Measurements from ENCODE around the gene EIF2B5.

The EIF2B5 gene

GRCh38 chr3:184164648-184165330, 29.6 kb downstream of the EIF2B5 start:
- H4K20me1 ChIP-seq (ENCODE audit: insufficient read depth, low read length, poor library complexity, severe bottlenecking), result peaks cover 14% of the 10 kb centered on the region
- no peaks in the 10 kb centered on the region for H3F3A ChIP-seq (ENCODE audit: low read depth)
- H3K9me3 ChIP-seq (ENCODE audit: insufficient read depth, low read depth, low read length), result no peaks in the 10 kb centered on the region
- H3K9ac ChIP-seq (ENCODE audit: low read depth, low read length, poor library complexity, severe bottlenecking), result no peak overlapping the region
- peaks cover 13% of the 10 kb centered on the region for H3K4me1 ChIP-seq (ENCODE audit: insufficient read depth, low read length, poor library complexity, severe bottlenecking)
- no peak for TF ChIP-seq CTCF (conservative IDR thresholded peaks at IDR 0.05; ENCODE audit: low read length)
- no peak for TF ChIP-seq EZH2phosphoT487 (IDR thresholded peaks at IDR 0.05; ENCODE audit: borderline replicate concordance)
- H3K79me2 ChIP-seq (ENCODE audit: insufficient read depth, low read length), result peaks cover 39% of the 10 kb centered on the region
- H2AFZ ChIP-seq (ENCODE audit: low read length), result no peak overlapping the region
- H3K4me2 ChIP-seq (ENCODE audit: low read depth, low read length, poor library complexity, severe bottlenecking), result no peak overlapping the region
- H3K9me2 ChIP-seq (replicated peaks; ENCODE audit: low read depth, low read length), result no peaks in the 10 kb centered on the region
- H3K27me3 ChIP-seq (ENCODE audit: insufficient read depth, low read length, poor library complexity, severe bottlenecking), result no peaks in the 10 kb centered on the region
- peaks cover 59% of the 10 kb centered on the region; the same call in 1 of the 2 replicates for H3K36me3 ChIP-seq (ENCODE audit: insufficient read depth, low read length)
- no peak overlapping the region for H3K4me3 ChIP-seq (ENCODE audit: low read length, poor library complexity, severe bottlenecking)

GRCh38 chr3:184165543-184165942, 30.4 kb downstream of the EIF2B5 start:
- Histone ChIP-seq H3K9ac (ENCODE audit: low read depth, low read length, poor library complexity, severe bottlenecking) (no peak overlapping the region), H2AFZ (ENCODE audit: low read length) (no peak overlapping the region), H3K9me2 (replicated peaks; ENCODE audit: low read depth, low read length) (no peaks in the 10 kb centered on the region), H3K9me3 (ENCODE audit: insufficient read depth, low read depth, low read length) (no peaks in the 10 kb centered on the region), H3K4me3 (ENCODE audit: low read length, poor library complexity, severe bottlenecking) (no peak overlapping the region), H3K36me3 (ENCODE audit: insufficient read depth, low read length) (peaks cover 62% of the 10 kb centered on the region; the same call in 1 of the 2 replicates), H3K79me2 (ENCODE audit: insufficient read depth, low read length) (peaks cover 32% of the 10 kb centered on the region), H3K27me3 (ENCODE audit: insufficient read depth, low read length, poor library complexity, severe bottlenecking) (no peaks in the 10 kb centered on the region), H3K4me1 (ENCODE audit: insufficient read depth, low read length, poor library complexity, severe bottlenecking) (peaks cover 7% of the 10 kb centered on the region), H4K20me1 (ENCODE audit: insufficient read depth, low read length, poor library complexity, severe bottlenecking) (peaks cover 9% of the 10 kb centered on the region), H3F3A (ENCODE audit: low read depth) (no peaks in the 10 kb centered on the region), H3K4me2 (ENCODE audit: low read depth, low read length, poor library complexity, severe bottlenecking) (no peak overlapping the region)
- TF ChIP-seq CTCF (conservative IDR thresholded peaks at IDR 0.05; ENCODE audit: low read length), result no peak
- no peak for TF ChIP-seq EZH2phosphoT487 (IDR thresholded peaks at IDR 0.05; ENCODE audit: borderline replicate concordance)

- no peak for TF ChIP-seq CTCF (conservative IDR thresholded peaks at IDR 0.05; ENCODE audit: low read length)
- TF ChIP-seq EZH2phosphoT487 (IDR thresholded peaks at IDR 0.05; ENCODE audit: borderline replicate concordance), result no peak
- Histone ChIP-seq H2AFZ (ENCODE audit: low read length) (no peak overlapping the region), H4K20me1 (ENCODE audit: insufficient read depth, low read length, poor library complexity, severe bottlenecking) (peaks cover 6% of the 10 kb centered on the region), H3K79me2 (ENCODE audit: insufficient read depth, low read length) (peaks cover 21% of the 10 kb centered on the region; the same call in 1 of the 2 replicates), H3K9ac (ENCODE audit: low read depth, low read length, poor library complexity, severe bottlenecking) (no peak overlapping the region), H3K36me3 (ENCODE audit: insufficient read depth, low read length) (peaks cover 71% of the 10 kb centered on the region; the same call in 1 of the 2 replicates), H3K4me1 (ENCODE audit: insufficient read depth, low read length, poor library complexity, severe bottlenecking) (peaks cover 4% of the 10 kb centered on the region), H3K9me2 (replicated peaks; ENCODE audit: low read depth, low read length) (no peaks in the 10 kb centered on the region), H3K4me2 (ENCODE audit: low read depth, low read length, poor library complexity, severe bottlenecking) (no peak overlapping the region), H3K27me3 (ENCODE audit: insufficient read depth, low read length, poor library complexity, severe bottlenecking) (no peaks in the 10 kb centered on the region), H3K4me3 (ENCODE audit: low read length, poor library complexity, severe bottlenecking) (no peak overlapping the region), H3F3A (ENCODE audit: low read depth) (no peaks in the 10 kb centered on the region), H3K9me3 (ENCODE audit: insufficient read depth, low read depth, low read length) (no peaks in the 10 kb centered on the region)
Measured at GRCh38 chr3:184166671-184167070, 31.5 kb downstream of the EIF2B5 start.

Measured in Loucy (cell line).